ENCODE data around the gene AZI2. TPM values are rescaled to one million over a fixed set of nuclear protein-coding genes. Genes with fewer than 3 reads are reported as not detected.

AZI2 gene
- total and polyA plus RNA-seq, 10 of the 15 experiments (the other 5 are each of a cell fraction or from before 2014, with no cell fraction given) = 19.9 to 91.7 (median 35.5) TPM

DNA sequence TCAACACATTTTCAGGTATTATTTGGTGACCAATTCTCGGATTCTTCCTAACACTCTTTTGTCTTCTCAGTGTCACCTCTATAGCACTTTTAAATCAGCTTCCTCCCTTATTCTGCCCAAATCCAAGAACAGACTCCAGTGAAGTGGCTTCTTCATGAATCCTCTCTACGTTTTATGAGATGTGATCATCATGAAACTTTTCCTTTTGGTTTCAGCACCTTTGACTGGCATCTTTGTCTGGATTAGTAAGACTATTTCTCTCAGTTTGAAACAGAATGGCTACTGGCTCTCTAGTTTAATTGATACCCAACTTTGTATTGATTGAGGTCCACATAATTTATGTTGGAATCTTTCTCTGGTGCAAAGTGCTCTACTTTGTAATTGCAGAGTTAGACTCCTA is 61.6 kb downstream of the AZI2 start:
- DNase-seq (ENCODE audit: low read depth, low spot score) (no peak), FAIRE-seq (peak; percentile 56), ATAC-seq (peak; percentile 31; the same call in 1 of the 3 replicates)
- in situ Hi-C loops (cut with MboI) = no loop called here
- H4K20me1 ChIP-seq (ENCODE audit: control insufficient read depth, insufficient read depth) = no peaks in the 10 kb centered on the region
- SMC1A ChIA-PET (ENCODE audit: uncharacterized antibody, unreplicated experiment) = interaction anchor here (0.7 to 4.6 kb wide), 27 partner anchors 11 to 583 kb away, joined by 3 to 37 read pairs (median 4); partner anchors contain the start of gene EOMES
- H2AFZ ChIP-seq (ENCODE audit: control insufficient read depth, low read depth, low read length) = no peak overlapping the region
- H3K4me3 ChIP-seq = no peak overlapping the region
- POLR2A ChIA-PET = interaction anchor here (0.7 to 1.2 kb wide), 4 partner anchors 36 to 572 kb away, joined by 3 read pairs; no protein-coding TSS in a partner anchor
- H3K4me2 ChIP-seq (ENCODE audit: control insufficient read depth, insufficient read depth) = no peak overlapping the region
- intact Hi-C loops (cut with micrococcal nuclease; ENCODE audit: unreplicated experiment) = loop anchor here (2.0 to 5.0 kb wide), 4 partner anchors 40 to 275 kb away; no protein-coding TSS in a partner anchor
- no peaks in the 10 kb centered on the region for H3K27me3 ChIP-seq (replicated peaks in 1 of 2; ENCODE audit: control insufficient read depth in 2 of 2, insufficient read depth in 2 of 2, low read length in 1 of 2)
- H3K79me2 ChIP-seq (ENCODE audit: control insufficient read depth, insufficient read depth, low read length) = no peaks in the 10 kb centered on the region
- H3K27ac ChIP-seq (ENCODE audit: control insufficient read depth, insufficient read depth) = no peak overlapping the region
- no peak overlapping the region for H3K9ac ChIP-seq (ENCODE audit: control insufficient read depth, insufficient read depth, low read length)
- RAD21 ChIA-PET (ENCODE audit: unreplicated experiment) = interaction anchor here (0.8 to 7.4 kb wide), 22 partner anchors 7 to 575 kb away, joined by 3 to 62 read pairs (median 5); partner anchors contain the start of gene EOMES
- H3K9me3 ChIP-seq (replicated peaks; ENCODE audit: control insufficient read depth, insufficient read depth, low read length) = peaks cover 4% of the 10 kb centered on the region; the same call in 2 of the 3 replicates
- CTCF ChIA-PET = interaction anchor here (0.7 to 4.9 kb wide), 21 partner anchors 11 to 605 kb away, joined by 3 to 35 read pairs (median 4); partner anchors contain the start of gene EOMES
- WGBS (ENCODE audit: insufficient coverage, insufficient replicate concordance, low lambda C conversion rate, missing lambda C conversion rate) = 94% methylated on average over 2 of the region's 2 CpGs
- no TSS peak for BruUV-seq (replicated peaks)
- H3K4me1 ChIP-seq (ENCODE audit: control insufficient read depth, insufficient read depth, low read length) = no peaks in the 10 kb centered on the region
- peaks cover 0 to 4% of the 10 kb centered on the region in 2 experiments; a peak in 3 of 4 replicates for H3K36me3 ChIP-seq (ENCODE audit: control insufficient read depth in 2 of 2, insufficient read depth in 2 of 2, low read length in 1 of 2)
- TF ChIP-seq IKZF2 (IDR thresholded peaks at IDR 0.05) (no peak), PKNOX1 (IDR thresholded peaks at IDR 0.05) (peak; percentile 48; the same call in 1 of the 2 replicates), RFX5 (IDR thresholded peaks at IDR 0.05; ENCODE audit: low read depth, low read length) (no peak)

GRCh38 chr3:28286595-28286994 is 62.0 kb downstream of the AZI2 start:
- ChIA-PET CTCF (interaction anchor here (0.7 to 4.9 kb wide), 22 partner anchors 11 to 605 kb away, joined by 3 to 35 read pairs (median 4); partner anchors contain the start of gene EOMES), POLR2A (interaction anchor here (0.6 to 1.2 kb wide), 4 partner anchors 35 to 572 kb away, joined by 3 to 4 read pairs (median 3); no protein-coding TSS in a partner anchor), SMC1A (ENCODE audit: uncharacterized antibody, unreplicated experiment) (interaction anchor here (0.7 to 4.6 kb wide), 25 partner anchors 11 to 574 kb away, joined by 3 to 37 read pairs (median 3); partner anchors contain the start of gene EOMES), RAD21 (ENCODE audit: unreplicated experiment) (interaction anchor here (0.8 to 7.4 kb wide), 23 partner anchors 8 to 574 kb away, joined by 3 to 62 read pairs (median 5); partner anchors contain the start of gene EOMES)
- H3K27me3 ChIP-seq (replicated peaks in 1 of 2; ENCODE audit: control insufficient read depth in 2 of 2, insufficient read depth in 2 of 2, low read length in 1 of 2) = no peaks in the 10 kb centered on the region
- H3K4me2 ChIP-seq (ENCODE audit: control insufficient read depth, insufficient read depth) = no peak overlapping the region
- no peak overlapping the region for H3K27ac ChIP-seq (ENCODE audit: control insufficient read depth, insufficient read depth)
- no peaks in the 10 kb centered on the region for H3K79me2 ChIP-seq (ENCODE audit: control insufficient read depth, insufficient read depth, low read length)
- H3K9ac ChIP-seq (ENCODE audit: control insufficient read depth, insufficient read depth, low read length) = no peak overlapping the region
- no TSS peak for BruUV-seq (replicated peaks)
- no peaks in the 10 kb centered on the region for H4K20me1 ChIP-seq (ENCODE audit: control insufficient read depth, insufficient read depth)
- no peaks in the 10 kb centered on the region for H3K4me1 ChIP-seq (ENCODE audit: control insufficient read depth, insufficient read depth, low read length)
- FAIRE-seq = peak; percentile 84
- peaks cover 0 to 4% of the 10 kb centered on the region in 2 experiments; a peak in 3 of 4 replicates for H3K36me3 ChIP-seq (ENCODE audit: control insufficient read depth in 2 of 2, insufficient read depth in 2 of 2, low read length in 1 of 2)
- no peak overlapping the region for H3K4me3 ChIP-seq
- ATAC-seq = peak; percentile 96
- intact Hi-C loops (cut with micrococcal nuclease; ENCODE audit: unreplicated experiment) = loop anchor here (1.0 to 5.0 kb wide), 5 partner anchors 40 to 574 kb away; no protein-coding TSS in a partner anchor
- DNase-seq (ENCODE audit: low read depth, low spot score) = peak; percentile 8
- peaks cover 4% of the 10 kb centered on the region; the same call in 2 of the 3 replicates for H3K9me3 ChIP-seq (replicated peaks; ENCODE audit: control insufficient read depth, insufficient read depth, low read length)
- no peak overlapping the region for H2AFZ ChIP-seq (ENCODE audit: control insufficient read depth, low read depth, low read length)
- in situ Hi-C loops (cut with MboI) = no loop called here
- TF ChIP-seq RAD21 (IDR thresholded peaks at IDR 0.05; ENCODE audit: insufficient read depth, low read depth, low read length) (peak; percentile 73), FOXM1 (IDR thresholded peaks at IDR 0.05; ENCODE audit: low read depth, low read length) (no peak), E4F1 (IDR thresholded peaks at IDR 0.05; ENCODE audit: borderline replicate concordance, partially characterized antibody) (no peak), EGR1 (IDR thresholded peaks at IDR 0.05; ENCODE audit: borderline replicate concordance in 1 of 2, low read depth in 2 of 2, low read length in 2 of 2) (no peak)
- TF ChIP-seq, protein P1, sequence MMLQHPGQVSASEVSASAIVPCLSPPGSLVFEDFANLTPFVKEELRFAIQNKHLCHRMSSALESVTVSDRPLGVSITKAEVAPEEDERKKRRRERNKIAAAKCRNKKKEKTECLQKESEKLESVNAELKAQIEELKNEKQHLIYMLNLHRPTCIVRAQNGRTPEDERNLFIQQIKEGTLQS (IDR thresholded peaks at IDR 0.05; ENCODE audit: borderline replicate concordance, extremely low read depth, low read depth, low read length) = no peak

Data from GM12878 (cell line).